NAMALWA (cell line): ENCODE results near the gene INPP5B.

Experiments used
- DNase-seq: peaks from one replicate; pipeline ENCODE4 v3.0.0-alpha.2; 2015; ENCODE audit warnings: low spot score

Gene INPP5B

DNA sequence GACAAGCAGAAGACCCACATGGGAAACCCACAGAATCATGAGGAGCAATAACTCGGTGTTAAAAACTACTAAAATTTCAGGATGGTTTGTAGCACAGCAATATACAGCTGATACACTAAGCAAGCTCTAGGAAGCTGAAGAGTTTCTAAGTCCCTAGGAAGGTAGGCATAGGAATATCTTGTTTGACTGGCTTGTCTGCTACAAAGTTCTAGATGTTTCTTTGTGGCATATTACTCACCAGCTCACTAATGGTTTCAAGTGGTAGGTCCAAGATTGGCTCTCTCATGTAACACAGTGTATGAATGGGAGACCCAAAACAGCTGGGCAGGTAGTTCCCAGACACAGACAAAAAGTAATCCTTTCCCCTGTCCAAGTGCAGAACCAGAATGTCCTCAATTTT, 74.2 kb downstream of the INPP5B start:
- no peak for DNase-seq

DNA sequence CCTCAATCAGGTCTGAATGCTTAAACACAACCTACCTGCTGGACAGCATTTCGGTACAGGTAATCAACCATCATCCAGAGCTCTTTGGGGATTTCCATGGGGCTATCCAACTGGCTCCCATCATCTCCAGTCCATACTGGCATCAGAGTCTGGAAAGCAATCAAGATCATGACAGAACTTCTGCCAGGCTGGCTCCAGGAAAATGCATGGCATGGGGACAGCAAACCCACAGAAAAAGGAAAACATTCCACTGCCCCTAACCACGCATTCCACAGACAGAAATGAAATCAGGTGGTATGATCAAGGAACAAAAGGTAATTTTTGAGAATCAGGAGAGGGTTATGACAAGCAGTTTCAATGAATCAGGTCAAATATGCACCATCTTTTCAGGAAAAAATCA, 78.4 kb downstream of the INPP5B start:
- no peak for DNase-seq

DNA sequence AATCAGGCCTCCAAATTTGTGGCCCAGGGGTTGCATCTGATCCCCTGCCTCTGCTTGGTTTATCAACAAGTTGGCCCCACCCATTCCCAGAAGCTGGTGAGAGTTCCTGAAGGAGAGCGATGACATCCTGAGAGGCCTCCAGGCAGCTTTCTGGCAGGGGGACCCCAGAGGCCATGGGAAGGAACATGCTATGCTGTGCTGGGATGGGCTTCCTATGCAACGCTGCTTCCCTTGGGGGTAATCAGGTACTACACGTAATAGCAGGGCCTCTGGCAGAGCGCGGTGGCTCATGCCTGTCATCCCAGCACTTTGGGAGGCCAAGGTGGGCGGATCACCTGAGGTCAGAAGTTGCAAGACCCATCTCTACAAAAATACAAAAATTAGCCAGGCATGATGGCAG, 79.1 kb downstream of the INPP5B start:
- DNase-seq = no peak

DNA sequence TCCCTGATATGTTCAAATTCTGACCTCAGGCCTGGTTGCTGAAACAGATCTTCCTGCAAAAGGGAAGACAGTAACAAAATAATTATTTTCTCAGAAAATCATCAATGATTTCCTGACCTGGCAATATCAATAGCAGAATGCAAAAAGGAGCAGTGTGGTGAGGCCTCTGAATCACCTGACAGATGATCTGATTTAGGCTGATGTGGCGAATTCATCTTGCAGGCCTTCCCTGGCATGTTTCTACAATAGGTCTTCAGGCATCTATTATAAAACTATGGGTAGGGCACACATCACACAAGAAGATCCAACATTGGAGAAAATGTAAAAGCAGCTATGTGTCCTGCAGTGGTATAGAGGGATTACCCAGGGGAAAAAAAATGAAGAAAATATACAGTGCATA, 80.4 kb downstream of the INPP5B start:
- no peak for DNase-seq

DNA sequence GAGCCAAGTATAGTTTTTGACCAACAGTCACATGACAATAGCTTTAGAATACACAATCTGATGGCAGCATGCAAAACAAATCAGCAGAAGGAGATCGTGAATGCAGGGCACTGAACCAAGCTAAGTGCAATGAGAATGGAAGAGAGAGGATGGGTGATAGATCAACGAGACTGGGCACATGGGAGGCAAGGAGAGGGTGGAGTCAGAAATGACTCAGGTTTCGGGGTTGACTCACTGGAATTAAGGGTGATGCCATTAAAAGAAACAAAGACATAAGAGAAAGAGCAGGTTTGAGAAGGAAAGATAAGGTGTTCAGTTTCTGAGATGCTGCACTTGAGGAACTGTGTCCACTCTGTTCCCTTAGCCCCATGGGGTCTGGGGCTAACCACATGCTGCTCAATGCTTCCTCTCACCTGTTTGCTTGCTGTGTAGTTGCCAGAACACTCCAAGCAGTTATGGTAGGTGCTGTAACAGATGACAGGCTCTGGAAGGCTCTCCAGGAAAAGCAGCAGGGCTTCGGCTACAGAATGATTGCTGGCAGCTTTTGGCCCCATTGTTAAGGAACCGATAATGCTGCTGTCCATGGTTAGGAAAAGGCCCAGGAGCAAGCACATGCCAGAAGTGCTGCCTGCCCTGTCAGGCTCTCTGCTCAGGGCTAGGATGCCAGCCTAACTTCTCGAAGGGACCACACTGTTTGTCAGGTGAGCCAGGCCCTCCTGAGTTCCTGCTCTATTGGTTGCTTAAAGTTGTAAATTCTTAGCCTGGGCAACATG, 81.3 kb downstream of the INPP5B start:
- DNase-seq = no peak

DNA sequence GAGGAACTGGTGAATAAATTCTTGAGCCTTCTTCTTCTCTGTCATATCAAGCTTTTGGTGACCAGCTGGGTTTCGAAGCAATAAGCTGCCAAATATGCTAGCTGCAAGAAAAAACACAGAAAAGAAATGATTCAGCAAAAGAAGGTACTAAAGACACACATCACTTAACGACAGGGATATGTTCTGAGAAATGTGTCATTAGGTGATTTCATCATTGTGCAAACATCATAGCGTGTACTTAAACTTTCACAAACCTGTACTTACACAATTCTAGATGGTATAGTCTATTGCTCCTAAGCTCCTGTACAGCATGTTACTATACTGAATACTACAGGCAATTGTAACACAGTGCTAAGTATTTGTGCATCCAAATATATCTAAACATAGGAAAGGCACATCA, 84.5 kb downstream of the INPP5B start:
- DNase-seq = no peak

DNA sequence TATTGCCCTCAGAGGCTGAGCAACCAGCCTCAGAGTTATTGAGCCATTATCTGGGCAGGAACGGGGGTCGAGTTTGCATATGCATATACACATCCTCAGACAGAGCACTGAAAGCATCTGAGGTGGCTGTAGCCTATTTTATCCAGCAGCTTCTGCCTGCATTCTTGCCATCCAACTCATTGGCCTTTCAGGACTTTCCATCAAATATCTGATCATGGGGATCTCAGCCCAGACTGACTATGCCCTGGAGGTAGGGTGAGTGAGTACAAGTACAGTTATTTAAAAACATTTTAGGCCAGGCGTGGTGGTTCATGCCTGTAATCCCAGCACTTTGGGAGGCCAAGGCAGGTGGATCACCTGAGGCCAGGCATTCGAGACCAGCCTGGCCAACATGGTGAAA, 85.7 kb downstream of the INPP5B start:
- DNase-seq = no peak

DNA sequence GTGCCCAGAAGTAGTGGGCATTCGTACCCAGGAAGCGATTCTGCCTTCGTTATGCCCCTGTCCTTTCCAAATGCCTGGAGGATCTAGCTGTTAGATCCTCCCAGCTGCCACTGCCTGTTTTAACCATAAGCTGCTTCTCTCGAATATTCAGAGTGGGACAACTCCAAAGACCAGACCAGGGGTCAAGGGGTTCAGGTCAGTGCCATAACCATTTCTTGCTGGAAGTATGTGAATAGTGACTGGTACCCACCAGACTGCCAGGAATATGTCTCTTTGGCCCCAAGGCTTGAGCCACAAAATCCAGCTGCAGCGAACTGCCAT, 86.5 kb downstream of the INPP5B start:
- DNase-seq = no peak

DNA sequence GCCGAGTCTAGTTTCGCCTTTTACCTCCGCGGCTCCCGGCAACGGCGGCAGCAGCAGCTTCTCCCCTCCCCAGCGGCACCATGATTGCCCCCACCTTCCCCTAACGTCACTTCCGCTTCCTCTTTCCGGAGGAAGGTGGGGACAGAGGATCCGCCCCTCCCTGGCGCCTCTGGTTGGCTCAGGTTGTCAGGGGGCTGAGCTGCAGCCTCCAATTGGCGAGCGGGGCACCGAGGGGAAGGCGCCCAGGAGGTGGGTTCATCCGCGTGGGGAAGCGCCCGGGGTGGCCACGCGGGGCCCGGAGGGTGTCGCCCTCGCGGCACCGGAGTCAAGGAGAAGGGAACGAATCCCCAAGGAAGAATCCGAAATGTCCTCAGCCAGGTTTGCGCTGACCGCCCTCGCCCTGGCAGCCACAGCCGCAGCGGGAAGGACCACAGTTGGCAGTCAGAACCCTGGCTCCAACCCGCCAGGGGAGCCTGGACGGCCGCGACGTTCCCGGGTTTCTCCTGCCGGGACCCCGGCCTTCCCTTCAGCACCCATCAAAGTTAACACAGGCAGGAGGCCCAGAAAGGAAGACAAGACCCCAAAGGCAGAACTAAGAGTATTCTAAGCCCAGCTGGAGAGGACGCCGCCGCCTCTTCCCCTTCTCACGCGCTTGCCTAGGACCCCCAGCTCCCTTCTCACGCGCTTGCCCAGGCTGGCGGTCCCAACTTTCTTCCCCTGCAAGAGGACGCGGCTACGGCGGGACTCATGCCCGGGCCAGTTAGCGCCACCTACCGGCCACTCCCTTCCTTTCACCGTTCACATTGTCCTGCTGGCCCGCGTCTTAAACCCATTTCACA, 87.1 kb downstream of the INPP5B start, which contains the start of gene MTF1:
MTF1 (minus strand) TSS at position 86 of the 839 bp plus-strand sequence. CDS start 1,934 bp downstream, outside the sequence.
- peak; percentile 99 for DNase-seq

DNA sequence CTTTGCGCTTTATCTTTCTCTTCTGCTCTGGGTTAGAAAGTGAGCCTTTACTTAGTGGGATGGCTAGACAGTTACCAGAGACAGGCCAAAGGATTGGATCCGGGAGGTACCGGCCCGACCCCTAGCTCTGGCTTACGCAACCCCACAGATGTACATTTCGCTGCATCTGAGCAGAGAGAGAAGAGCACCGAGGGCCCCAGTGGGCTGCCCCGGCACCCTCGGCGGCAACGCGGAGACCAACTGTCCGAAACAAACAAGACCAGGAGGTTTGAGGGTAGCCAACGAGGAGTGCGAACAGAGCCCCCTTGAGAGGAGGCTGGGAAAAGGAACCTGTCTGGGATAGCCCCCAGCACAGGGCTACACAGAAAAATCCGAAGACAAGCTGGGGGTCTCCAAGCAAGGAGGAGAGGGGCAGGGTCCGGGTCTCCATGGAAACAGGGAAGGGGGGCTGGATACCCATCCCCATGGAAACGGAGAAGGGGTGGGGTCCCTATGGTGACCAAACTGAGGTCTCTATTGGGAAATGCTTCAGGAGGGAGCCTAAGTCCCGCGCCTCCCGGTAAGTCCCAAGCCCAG, 87.8 kb downstream of the INPP5B start:
- DNase-seq = peak; percentile 53

DNA sequence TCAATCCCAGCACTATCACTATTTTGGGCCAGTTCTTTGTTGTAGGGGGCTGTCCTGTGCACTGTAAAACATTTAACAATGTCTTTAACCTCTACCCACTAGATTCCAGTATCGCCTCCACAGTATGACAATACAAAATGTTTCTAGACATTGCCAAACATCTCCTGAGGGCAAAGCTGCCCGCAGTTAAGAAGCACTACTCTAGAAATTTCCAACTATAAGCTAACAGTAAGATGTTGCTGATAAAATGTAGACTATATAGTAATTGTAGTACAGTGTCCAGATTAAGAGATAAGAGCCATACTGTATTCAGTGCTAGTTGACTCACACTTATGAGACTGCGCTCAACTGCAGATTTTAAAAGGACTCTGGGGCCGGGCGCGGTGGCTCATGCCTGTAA, 92.4 kb downstream of the INPP5B start:
- no peak for DNase-seq

DNA sequence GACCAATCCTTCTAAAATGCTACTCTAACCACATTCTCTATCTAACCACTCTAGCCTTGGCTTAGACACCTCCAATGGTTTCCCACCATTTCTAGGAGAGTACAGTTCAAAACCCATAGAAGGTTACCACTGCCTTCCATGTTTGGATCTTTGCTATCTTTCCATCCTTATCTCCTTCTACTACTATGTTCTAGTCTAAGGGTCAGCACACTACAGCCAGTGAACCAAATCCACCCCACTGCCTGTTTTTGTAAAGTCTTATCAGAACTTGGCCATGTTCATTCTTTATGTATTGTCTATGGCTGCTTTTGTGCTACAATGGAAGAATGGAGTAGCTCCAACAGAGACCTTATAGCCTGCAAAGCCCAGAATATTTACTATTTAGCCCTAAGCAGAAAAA, 93.7 kb downstream of the INPP5B start:
- DNase-seq = no peak

DNA sequence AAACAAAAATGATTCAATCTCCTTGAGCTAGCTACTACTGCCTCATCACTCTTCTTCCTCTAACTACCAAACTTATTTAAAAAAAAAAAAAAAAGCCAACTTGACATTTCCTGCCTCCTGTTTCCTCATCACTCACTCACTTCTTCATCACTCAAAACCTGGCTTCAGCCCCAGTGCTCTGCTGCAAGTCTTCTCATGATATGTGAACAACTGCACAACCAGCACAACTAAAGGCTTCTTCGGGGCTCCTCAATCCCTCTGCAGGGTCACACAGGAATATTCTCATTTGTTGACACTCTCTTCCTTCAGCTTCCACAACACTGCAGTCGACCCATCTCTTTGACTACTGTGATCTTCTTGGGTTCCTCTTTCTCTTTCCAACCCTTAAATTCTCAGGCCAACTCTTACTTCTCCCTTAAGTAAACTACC, 95.1 kb downstream of the INPP5B start:
- peak; percentile 22 for DNase-seq

DNA sequence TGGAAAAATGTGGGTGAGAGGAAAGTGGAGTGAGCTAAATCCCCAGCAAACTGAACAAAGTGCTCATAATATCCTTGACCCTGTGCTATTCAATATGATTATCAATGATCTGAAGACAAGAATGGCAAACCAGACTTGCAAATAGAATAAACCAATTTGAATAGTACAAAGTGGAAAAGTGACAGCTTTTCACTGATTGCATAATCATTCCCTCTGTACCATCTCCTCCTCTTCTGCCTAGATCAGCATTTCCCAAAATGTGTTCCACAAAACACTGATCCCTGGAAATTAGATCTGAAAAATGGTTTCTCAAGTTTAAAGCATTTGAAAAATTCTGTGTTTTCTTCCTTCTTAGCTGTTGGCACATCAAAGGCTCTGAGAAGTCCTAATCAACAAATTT, 95.6 kb downstream of the INPP5B start:
- no peak for DNase-seq

DNA sequence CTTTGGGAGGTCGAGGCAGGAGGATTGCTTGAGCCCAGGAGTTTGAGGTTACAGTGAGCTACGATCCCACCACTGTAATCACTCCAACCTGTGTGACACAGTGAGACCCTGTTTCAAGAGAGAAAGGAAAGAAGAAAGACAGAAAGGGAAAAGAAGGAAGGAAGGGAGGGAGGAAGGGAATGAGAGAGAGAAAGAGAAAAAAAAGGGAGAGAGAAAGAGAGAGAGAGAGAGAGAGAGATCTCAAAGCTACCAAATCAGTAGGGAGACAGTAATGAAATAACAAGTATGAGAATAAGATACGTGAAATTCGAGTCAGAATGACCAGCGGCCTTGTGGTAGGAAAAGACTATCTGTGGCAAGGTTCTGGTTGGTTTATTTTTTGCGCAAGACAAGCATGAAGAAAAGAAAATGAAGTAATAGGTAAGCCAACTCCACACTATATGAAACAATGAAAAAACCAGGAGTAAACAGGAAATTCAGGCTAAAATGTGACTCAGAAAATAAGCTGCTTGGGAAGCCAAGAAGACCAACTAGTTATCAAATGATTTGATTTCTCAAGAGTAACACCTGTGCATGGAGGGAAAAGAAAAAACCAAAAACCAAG, 96.4 kb downstream of the INPP5B start:
- no peak for DNase-seq

DNA sequence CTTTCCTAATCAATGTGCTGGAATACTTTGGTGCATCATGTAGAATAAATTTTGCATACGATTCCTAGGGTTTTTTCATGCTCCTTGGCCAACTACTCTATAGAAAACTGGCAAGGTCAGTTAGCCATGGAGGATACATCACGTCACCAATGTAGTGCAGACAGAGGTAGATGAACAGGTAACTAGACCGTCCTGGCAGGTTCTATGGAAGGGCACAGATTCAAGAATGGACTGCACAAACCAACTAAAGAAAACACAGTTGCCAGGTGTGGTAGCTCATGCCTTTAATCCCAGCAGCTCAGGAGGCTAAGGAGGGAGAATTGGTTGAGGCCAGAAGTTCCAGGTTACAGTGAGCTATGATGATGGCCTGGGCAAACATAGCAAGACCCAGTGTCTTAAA, 97.4 kb downstream of the INPP5B start:
- no peak for DNase-seq

DNA sequence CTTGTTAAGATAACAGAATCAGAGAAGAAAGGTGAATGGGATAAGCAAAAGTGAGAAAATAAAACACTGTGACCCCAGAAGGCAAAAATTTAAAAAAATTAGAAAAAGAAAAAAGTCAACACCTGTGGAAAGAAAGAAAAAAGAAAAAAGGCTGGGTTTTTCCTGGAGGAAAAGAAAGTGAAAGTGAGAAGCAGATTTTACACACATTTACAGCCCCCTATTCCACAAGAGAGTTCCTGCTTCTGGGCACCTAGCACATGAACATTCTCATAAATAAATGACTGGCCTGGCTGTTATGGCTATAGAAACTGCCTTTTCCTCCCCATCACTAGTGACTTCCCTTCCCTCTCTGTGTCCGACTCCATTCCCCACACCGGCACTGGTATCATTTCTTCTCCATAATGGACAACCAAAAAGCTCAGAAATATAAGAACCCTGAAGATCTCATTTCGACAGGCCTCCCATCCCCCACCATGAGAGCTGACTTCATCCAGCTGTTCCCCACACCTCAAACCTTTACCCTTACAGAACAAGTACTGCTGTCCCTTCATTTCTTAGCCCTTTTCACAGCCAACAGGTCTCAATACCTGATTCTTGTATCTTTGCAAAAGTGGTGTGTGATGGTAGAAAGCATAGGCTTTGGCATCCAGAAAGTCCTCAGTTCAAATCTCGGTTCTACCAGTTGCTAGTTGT, 100.1 kb downstream of the INPP5B start:
- no peak for DNase-seq

DNA sequence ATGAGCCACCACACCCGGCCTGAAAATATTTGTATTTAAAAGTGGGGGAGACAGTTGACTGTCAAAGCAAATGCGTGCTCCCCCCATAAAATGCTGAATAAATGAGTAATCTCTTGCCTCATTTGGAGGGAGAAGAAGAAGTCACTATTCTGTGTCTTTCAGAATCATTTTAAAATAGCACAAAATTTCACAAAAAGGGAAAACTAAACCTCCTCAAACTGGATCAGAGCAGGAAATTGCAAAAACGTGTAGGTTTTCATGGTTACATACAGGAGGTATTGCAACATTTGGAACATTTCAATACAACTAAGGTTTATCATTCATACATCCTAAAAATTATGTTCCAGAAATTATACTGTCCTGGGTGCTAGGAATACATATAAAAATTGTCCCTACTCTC, 101.1 kb downstream of the INPP5B start:
- no peak for DNase-seq

DNA sequence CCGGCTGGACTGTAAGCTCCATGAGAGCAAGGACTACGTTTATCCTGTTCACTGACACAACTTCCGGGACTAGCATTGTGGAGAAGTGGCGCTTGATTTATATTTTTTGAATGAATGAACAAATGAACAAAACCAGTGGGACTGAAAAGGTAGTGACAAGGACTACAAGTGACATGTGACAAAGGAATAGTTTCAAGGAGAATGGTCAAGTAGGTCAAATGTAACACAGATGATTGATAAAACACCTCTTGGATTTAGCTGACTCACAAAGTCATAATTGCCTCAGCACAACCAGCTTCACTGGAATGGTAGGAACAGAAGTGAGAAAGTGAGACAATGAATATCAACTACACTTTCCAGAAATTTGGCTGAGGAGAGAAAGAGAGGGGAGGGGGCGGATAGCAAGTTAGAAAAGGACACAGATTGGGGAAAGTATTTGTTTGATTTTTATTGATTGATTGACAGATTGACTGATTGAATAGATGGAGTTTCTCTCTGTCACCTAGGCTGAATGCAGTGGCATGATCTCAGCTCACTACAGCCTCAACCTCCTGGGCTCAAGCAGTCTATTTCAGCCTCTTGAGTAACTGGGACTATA, 101.7 kb downstream of the INPP5B start:
- no peak for DNase-seq

DNA sequence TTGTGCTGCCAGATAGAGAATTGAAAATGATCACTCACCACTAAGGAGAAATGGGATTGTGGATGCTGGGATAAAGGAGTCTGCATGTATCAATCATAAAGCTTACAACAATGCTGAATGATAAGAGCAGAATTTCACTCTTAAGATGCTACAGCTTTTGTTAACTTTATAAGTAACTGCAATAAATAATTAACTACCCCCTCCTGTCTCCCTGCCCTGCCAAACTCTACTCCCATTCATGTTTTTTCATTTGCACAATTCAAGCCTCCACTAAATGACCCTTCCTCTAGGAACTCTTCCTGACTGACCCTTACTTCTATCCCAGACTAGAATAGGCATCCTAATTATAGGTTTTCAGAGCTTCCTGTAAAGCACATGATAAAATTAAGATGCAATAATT, 102.3 kb downstream of the INPP5B start:
- no peak for DNase-seq

DNA sequence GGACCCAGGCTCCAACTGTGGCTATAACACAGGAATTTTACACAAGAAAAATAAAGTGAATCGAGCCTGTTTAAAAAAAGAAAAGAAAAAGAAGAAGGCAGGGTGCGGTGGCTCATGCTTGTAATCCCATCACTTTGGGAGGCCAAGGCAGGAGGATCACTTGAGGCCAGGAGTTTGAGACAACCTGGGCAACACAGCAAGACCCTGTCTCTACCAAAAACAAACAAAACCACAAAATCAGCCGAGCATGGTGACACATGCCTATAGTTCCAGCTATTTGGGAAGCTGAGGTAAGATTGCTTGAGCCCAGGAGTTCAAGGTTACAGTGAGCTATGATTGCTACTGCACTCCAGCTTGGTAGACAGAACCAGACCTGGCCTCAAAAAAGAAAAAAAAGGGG, 105.2 kb downstream of the INPP5B start:
- DNase-seq = no peak

DNA sequence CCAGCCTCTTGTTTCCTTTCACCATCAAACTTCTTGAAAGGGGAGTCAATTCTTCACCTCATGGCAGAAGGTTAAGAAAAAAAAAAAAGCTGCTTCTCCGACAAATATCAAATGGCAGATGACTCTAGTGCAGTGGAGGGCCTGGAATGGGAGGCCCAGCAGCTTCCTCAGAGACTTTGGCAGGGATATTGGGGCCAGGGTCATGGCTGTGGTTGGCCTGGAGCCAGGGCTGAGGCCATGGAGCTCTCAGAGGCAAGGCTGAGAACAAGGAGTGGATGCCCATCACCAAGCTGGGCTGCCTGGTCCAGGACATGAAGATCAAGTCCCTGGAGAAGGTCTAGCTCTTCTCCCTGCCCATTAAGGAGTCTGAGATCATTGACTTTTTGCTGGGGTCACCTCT, 106.1 kb downstream of the INPP5B start:
- DNase-seq = no peak
